Gastroesophageal sphincter (tissue), 4 donors: ENCODE data around the gene PJVK. TPM values are rescaled to one million over a fixed set of nuclear protein-coding genes. Genes with fewer than 3 reads are reported as not detected.

Source experiments
- ATAC-seq: fragments of 150-250 bp; one replicate; pipeline ENCODE4 v1.9.1; 2016; ENCODE audit warnings: mild to moderate bottlenecking, moderate library complexity
- H3K27ac ChIP-seq, 4 donors: fragments of 200-600 bp; sonication (generic) in 3 of 4; 1 replicate in 3 of 4; 2 replicates in 1 of 4; pipeline ENCODE4 v1.5.1; 2016 to 2019
- H3K27me3 ChIP-seq: fragments of 200-600 bp; sonication (generic); one replicate; pipeline ENCODE4 v1.5.1; 2019
- H3K36me3 ChIP-seq, 2 donors: fragments of 200-600 bp; sonication (generic); one replicate each; pipeline ENCODE4 v1.5.1; 2019; ENCODE audit warnings: control low read depth in 1 of 2
- H3K4me1 ChIP-seq, 3 donors: fragments of 200-600 bp; sonication (generic); 1 replicate in 2 of 3; 2 replicates in 1 of 3; pipeline ENCODE4 v1.5.1; 2016 to 2019; ENCODE audit warnings: control low read depth in 2 of 3
- H3K4me3 ChIP-seq, 2 donors: fragments of 200-600 bp; sonication (generic); one replicate each; pipeline ENCODE4 v1.5.1; 2019; ENCODE audit warnings: mild to moderate bottlenecking in 1 of 2, moderate library complexity in 1 of 2
- H3K9me3 ChIP-seq, 3 donors: fragments of 200-600 bp; sonication (generic); one replicate each; pipeline ENCODE4 v1.5.1; 2017 to 2019; ENCODE audit warnings: control low read depth in 2 of 3
- EP300 ChIP-seq: sonication (generic); formaldehyde crosslinking; IDR thresholded peaks from one replicate; pipeline ENCODE4 v1.6.1; 2017; ENCODE audit warnings: antibody characterized with exemption, mild to moderate bottlenecking
- POLR2A ChIP-seq, 2 donors: fragments of 450-650 bp; IDR thresholded peaks; one replicate each; pipeline ENCODE4 v1.6.1; 2017; ENCODE audit warnings: antibody characterized with exemption in 2 of 2, mild to moderate bottlenecking in 2 of 2, moderate library complexity in 1 of 2
- POLR2AphosphoS5 ChIP-seq: sonication (generic); formaldehyde crosslinking; IDR thresholded peaks from one replicate; pipeline ENCODE4 v1.6.1; 2017; ENCODE audit warnings: antibody characterized with exemption
- WGBS, 2 donors: methylation state at CpG; one replicate each; pipeline ENCODE4 v1.1.5; 2018; ENCODE audit warnings: low coverage in 1 of 2; 5-methylcytosine and 5-hydroxymethylcytosine counted together
- total RNA-seq, 4 donors: library from RNA; depleted of rRNA; stranded (reverse); fragments of >200 nt; gene quantifications; one replicate each; pipeline ENCODE4 v1.1.0, GENCODE V29; 2016
- TF ChIP-seq, protein P1 (sequence below), 4 experiments: fragments of 200-600 bp in 2 of 4; fragments of 450-650 bp in 2 of 4; sonication (generic) in 1 of 4; IDR thresholded peaks; one replicate each; pipeline ENCODE4 v1.5.1; 2017 to 2019; ENCODE audit warnings: antibody characterized with exemption in 4 of 4, mild to moderate bottlenecking in 2 of 4, moderate library complexity in 2 of 4

The PJVK gene
- total RNA-seq, 4 donors from 2014 or later, result 2.9 to 4.7 (median 3.9) TPM

DNA sequence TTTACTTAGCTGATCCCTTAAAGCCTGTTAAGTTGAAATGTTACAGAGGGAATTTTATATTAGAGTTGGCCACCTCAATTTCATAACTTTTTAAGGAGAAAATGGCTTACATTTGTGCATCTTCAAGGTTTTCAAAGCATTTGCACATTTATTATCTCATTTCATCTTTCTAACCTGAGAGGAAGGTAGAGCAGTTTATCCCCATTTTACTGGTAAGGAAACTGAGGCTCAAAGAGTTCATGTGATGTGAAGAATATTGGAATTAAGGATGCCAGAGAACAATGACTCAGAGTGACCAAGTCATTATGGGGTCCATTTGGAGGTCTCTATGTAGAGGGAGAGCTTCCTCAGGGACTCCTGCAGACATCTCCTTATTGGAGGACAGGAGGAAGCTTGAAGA is 35.2 kb upstream of the PJVK start:
- Histone ChIP-seq H3K9me3 (no peaks in the 10 kb centered on the region), H3K27me3 (no peaks in the 10 kb centered on the region), H3K4me1 (peaks cover 0 to 24% (median 0%) of the 10 kb centered on the region in 3 donors), H3K4me3 (no peak overlapping the region), H3K36me3 (no peaks in the 10 kb centered on the region), H3K27ac (no peak overlapping the region)
- no peak for TF ChIP-seq POLR2AphosphoS5
- TF ChIP-seq, protein P1, sequence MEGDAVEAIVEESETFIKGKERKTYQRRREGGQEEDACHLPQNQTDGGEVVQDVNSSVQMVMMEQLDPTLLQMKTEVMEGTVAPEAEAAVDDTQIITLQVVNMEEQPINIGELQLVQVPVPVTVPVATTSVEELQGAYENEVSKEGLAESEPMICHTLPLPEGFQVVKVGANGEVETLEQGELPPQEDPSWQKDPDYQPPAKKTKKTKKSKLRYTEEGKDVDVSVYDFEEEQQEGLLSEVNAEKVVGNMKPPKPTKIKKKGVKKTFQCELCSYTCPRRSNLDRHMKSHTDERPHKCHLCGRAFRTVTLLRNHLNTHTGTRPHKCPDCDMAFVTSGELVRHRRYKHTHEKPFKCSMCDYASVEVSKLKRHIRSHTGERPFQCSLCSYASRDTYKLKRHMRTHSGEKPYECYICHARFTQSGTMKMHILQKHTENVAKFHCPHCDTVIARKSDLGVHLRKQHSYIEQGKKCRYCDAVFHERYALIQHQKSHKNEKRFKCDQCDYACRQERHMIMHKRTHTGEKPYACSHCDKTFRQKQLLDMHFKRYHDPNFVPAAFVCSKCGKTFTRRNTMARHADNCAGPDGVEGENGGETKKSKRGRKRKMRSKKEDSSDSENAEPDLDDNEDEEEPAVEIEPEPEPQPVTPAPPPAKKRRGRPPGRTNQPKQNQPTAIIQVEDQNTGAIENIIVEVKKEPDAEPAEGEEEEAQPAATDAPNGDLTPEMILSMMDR (IDR thresholded peaks at IDR 0.05), result no peak
- no peak for TF ChIP-seq EP300
- no peak for TF ChIP-seq POLR2A (IDR thresholded peaks at IDR 0.05)
- no peak for ATAC-seq

GRCh38 chr2:178417916-178418315 is 33.3 kb upstream of the PJVK start:
- no peaks in the 10 kb centered on the region for H3K36me3 ChIP-seq

GRCh38 chr2:178418426-178418825 is 32.8 kb upstream of the PJVK start:
- TF ChIP-seq, protein P1 (IDR thresholded peaks at IDR 0.05), result no peak
- TF ChIP-seq POLR2AphosphoS5 (no peak), EP300 (no peak), POLR2A (IDR thresholded peaks at IDR 0.05) (no peak)
- no peak overlapping the region for H3K27ac ChIP-seq
- no peak overlapping the region for H3K4me3 ChIP-seq
- no peaks in the 10 kb centered on the region for H3K9me3 ChIP-seq
- WGBS, 2 donors, result 69 to 100% methylated on average over 1 of the region's 1 CpG
- no peaks in the 10 kb centered on the region for H3K27me3 ChIP-seq
- no peaks in the 10 kb centered on the region for H3K36me3 ChIP-seq
- ATAC-seq, result no peak
- H3K4me1 ChIP-seq, result peaks cover 0 to 19% (median 0%) of the 10 kb centered on the region in 3 donors

More at GRCh38 chr2:178417916-178418315, 33.3 kb upstream of the PJVK start:
- H3K4me3 ChIP-seq, result no peak overlapping the region
- 80 to 84% methylated on average over 2 to 3 of the region's 3 CpGs for WGBS, 2 donors
- TF ChIP-seq POLR2AphosphoS5 (no peak), EP300 (no peak), POLR2A (IDR thresholded peaks at IDR 0.05) (no peak)
- TF ChIP-seq, protein P1 (IDR thresholded peaks at IDR 0.05), result no peak
- peaks cover 0 to 23% (median 0%) of the 10 kb centered on the region in 3 donors for H3K4me1 ChIP-seq
- H3K27ac ChIP-seq, result no peak overlapping the region
- H3K27me3 ChIP-seq, result no peaks in the 10 kb centered on the region
- no peaks in the 10 kb centered on the region for H3K9me3 ChIP-seq
- no peak for ATAC-seq

GRCh38 chr2:178419123-178419522 is 32.1 kb upstream of the PJVK start:
- no peak overlapping the region for H3K27ac ChIP-seq
- H3K36me3 ChIP-seq, result peaks cover 0 to 5% of the 10 kb centered on the region in 2 donors
- no peaks in the 10 kb centered on the region for H3K9me3 ChIP-seq
- 10 to 29% methylated on average over 1 of the region's 1 CpG for WGBS, 2 donors
- H3K27me3 ChIP-seq, result no peaks in the 10 kb centered on the region
- TF ChIP-seq, protein P1 (IDR thresholded peaks at IDR 0.05), result no peak
- TF ChIP-seq EP300 (no peak), POLR2A (IDR thresholded peaks at IDR 0.05) (no peak), POLR2AphosphoS5 (no peak)
- peaks cover 0 to 19% (median 0%) of the 10 kb centered on the region in 3 donors for H3K4me1 ChIP-seq
- no peak overlapping the region for H3K4me3 ChIP-seq
- no peak for ATAC-seq

DNA sequence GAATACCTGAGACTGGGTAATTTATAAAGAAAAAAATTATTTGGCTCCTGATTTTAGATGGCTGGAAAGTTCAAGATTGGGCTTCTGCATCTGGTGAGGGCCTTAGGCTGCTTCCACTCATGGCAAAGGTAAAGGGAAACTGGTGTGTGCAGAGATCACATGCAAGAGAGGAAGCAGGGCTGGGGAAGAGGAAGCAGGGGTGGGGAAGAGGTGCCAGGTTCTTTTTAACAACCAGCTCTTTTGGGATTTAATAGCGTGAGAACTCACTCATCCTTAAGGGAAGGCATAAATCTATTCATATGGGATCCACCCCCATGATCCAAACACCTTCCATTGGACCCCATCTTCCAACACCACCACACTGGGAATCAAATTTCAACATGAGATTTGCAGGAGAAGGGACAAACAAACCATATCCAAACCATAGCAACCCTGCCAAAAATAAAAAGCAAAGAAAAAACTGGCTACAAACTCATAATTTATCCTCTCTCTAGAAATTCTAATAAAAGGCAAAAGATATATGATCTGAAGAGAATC is 30.6 kb upstream of the PJVK start:
- H3K4me3 ChIP-seq, result no peak overlapping the region
- H3K36me3 ChIP-seq, result peaks cover 0 to 5% of the 10 kb centered on the region in 2 donors
- H3K4me1 ChIP-seq, result peaks cover 0 to 10% (median 0%) of the 10 kb centered on the region in 3 donors
- TF ChIP-seq, protein P1 (IDR thresholded peaks at IDR 0.05), result no peak
- TF ChIP-seq POLR2AphosphoS5, result no peak
- no peak overlapping the region for H3K27ac ChIP-seq
- peaks cover 0 to 5% (median 0%) of the 10 kb centered on the region in 3 donors for H3K9me3 ChIP-seq
- no peaks in the 10 kb centered on the region for H3K27me3 ChIP-seq
- no peak for ATAC-seq
- 33% methylated on average over 1 of the region's 1 CpG; no CpG with 5 or more reads in 1 of the 2 donors for WGBS, 2 donors
